Suprapubic skin (tissue), 4 donors: ENCODE results near the gene ACBD3. TPM values are rescaled to one million over a fixed set of nuclear protein-coding genes. Genes with fewer than 3 reads are reported as not detected.
A peak's percentile ranks its signal among the peaks of the same experiment; 100 is the strongest.

Experiments
- DNase-seq, 2 donors: peaks; one replicate each; pipeline ENCODE4 v3.0.0-alpha.2; 2019; ENCODE audit warnings: low spot score in 2 of 2
- H3K27ac ChIP-seq: fragments of 200-600 bp; sonication (generic); one replicate; pipeline ENCODE4 v1.5.1; 2019
- H3K27me3 ChIP-seq: fragments of 200-600 bp; sonication (generic); one replicate; pipeline ENCODE4 v1.5.1; 2019
- H3K36me3 ChIP-seq: fragments of 200-600 bp; sonication (generic); one replicate; pipeline ENCODE4 v1.5.1; 2019
- H3K4me1 ChIP-seq: fragments of 200-600 bp; sonication (generic); one replicate; pipeline ENCODE4 v1.5.1; 2019
- H3K4me3 ChIP-seq: fragments of 200-600 bp; sonication (generic); one replicate; pipeline ENCODE4 v1.5.1; 2019; ENCODE audit warnings: mild to moderate bottlenecking
- H3K9me3 ChIP-seq: fragments of 200-600 bp; sonication (generic); one replicate; pipeline ENCODE4 v1.5.1; 2019
- EP300 ChIP-seq: sonication (generic); formaldehyde crosslinking; IDR thresholded peaks from one replicate; pipeline ENCODE4 v1.6.1; 2017; ENCODE audit warnings: antibody characterized with exemption
- POLR2A ChIP-seq, 2 donors: fragments of 450-650 bp; IDR thresholded peaks; one replicate each; pipeline ENCODE4 v1.6.1; 2017; ENCODE audit warnings: antibody characterized with exemption in 2 of 2, mild to moderate bottlenecking in 2 of 2, moderate library complexity in 2 of 2
- POLR2AphosphoS5 ChIP-seq, 3 donors: sonication (generic); formaldehyde crosslinking; IDR thresholded peaks; one replicate each; pipeline ENCODE4 v1.6.1; 2017; ENCODE audit warnings: antibody characterized with exemption in 3 of 3
- WGBS: methylation state at CpG from one replicate; pipeline ENCODE4 v1.1.5; 2018; 5-methylcytosine and 5-hydroxymethylcytosine counted together
- total RNA-seq, 4 donors: library from RNA; depleted of rRNA; stranded (reverse); fragments of >200 nt; gene quantifications; one replicate each; pipeline ENCODE4 v1.1.0, GENCODE V29; 2016
- TF ChIP-seq, protein P1 (sequence below), 2 donors: fragments of 200-600 bp in 1 of 2; fragments of 450-650 bp in 1 of 2; sonication (generic) in 1 of 2; IDR thresholded peaks; one replicate each; pipeline ENCODE4 v1.5.1; 2016 to 2019; ENCODE audit warnings: antibody characterized with exemption in 2 of 2, mild to moderate bottlenecking in 1 of 2, moderate library complexity in 1 of 2

ACBD3 gene
- 10 to 100 TPM; 38.0 to 64.5 (median 42.4) TPM for total RNA-seq

DNA sequence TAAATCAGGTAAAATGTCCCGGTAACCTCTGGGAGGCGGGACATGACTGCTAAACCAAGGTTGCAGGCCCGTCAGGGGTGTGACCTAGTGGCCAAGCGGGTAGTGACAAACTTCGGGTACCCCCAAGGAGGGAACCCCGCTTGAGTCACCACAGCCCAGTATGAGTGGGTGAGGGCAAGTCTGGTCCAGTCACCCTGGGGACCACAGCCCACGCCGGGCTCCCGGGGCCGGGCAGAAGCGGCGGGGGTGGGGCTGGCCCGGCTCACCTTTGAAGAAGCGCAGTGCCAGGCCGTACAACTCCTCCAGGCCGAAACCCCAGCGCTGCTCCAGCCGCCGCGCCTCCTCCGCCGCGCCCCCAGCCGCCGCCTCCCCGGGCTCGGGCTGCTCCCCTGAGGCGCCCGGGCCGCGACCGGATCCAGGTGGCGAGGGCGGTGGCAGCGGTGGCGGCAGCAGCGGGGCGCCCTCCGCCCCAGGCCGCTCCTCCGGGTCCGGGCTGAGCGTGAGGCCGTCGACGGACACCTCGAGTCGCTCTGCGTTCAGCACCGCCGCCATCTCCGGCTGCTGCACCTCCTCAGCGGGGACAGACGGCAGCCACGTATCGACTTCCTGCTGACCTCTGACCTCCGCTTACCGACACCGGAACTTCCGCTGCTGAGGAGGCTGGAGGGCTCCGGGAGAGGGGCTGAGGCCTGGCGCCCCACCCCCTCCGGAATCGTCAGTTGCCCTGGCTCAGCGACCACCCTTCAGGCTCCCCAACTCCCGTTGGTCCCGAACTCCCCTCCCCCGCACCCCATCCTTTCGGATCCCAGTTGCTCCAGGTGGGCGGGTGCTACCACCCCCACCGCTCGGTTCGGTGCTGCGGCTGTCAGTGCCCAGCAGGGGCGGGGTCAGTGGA is at the start of gene ACBD3:
Gene ACBD3 (minus strand): TSS at position 618 of the 895 bp plus-strand sequence. CDS start 66 bp downstream, at position 552.
- H3K27ac ChIP-seq, result peak within 1 kb of the TSS; percentile 98
- peaks cover 48% of the 10 kb centered on the region for H3K4me1 ChIP-seq
- DNase-seq, result peak; percentile 92
- no peaks in the 10 kb centered on the region for H3K9me3 ChIP-seq
- no peaks in the 10 kb centered on the region for H3K36me3 ChIP-seq
- WGBS, result 0% methylated on average over 37 of the region's 75 CpGs
- TF ChIP-seq, protein P1, sequence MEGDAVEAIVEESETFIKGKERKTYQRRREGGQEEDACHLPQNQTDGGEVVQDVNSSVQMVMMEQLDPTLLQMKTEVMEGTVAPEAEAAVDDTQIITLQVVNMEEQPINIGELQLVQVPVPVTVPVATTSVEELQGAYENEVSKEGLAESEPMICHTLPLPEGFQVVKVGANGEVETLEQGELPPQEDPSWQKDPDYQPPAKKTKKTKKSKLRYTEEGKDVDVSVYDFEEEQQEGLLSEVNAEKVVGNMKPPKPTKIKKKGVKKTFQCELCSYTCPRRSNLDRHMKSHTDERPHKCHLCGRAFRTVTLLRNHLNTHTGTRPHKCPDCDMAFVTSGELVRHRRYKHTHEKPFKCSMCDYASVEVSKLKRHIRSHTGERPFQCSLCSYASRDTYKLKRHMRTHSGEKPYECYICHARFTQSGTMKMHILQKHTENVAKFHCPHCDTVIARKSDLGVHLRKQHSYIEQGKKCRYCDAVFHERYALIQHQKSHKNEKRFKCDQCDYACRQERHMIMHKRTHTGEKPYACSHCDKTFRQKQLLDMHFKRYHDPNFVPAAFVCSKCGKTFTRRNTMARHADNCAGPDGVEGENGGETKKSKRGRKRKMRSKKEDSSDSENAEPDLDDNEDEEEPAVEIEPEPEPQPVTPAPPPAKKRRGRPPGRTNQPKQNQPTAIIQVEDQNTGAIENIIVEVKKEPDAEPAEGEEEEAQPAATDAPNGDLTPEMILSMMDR (IDR thresholded peaks at IDR 0.05), result no peak
- peak; percentile 63 to 78 (median 68) for TF ChIP-seq POLR2AphosphoS5 (IDR thresholded peaks at IDR 0.05)
- no peak for TF ChIP-seq EP300
- peak; percentile 52 to 91 for TF ChIP-seq POLR2A (IDR thresholded peaks at IDR 0.05)
- H3K27me3 ChIP-seq, result no peaks in the 10 kb centered on the region
- H3K4me3 ChIP-seq, result peak within 1 kb of the TSS; percentile 93

DNA sequence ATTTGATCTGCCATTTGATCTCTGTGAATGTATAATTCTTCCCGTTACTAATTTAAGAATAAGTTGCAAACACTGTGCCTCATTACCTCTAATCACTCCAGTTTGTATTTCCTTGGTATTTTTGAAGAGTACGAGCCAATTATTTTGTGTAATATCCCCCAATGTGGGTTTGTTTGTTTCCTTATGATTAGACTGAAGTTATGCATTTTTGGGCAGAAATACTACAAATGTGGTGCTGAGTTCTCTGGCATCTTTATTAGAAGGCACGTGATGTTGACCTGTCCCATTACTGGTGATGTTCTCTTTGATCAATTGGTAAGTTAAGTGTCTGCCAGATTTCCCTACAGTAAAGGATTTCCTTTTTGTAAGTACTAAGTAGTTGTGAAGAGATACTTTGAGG is 47.3 kb upstream of the ACBD3 start:
- Histone ChIP-seq H3K36me3 (peaks cover 16% of the 10 kb centered on the region), H3K27me3 (no peaks in the 10 kb centered on the region), H3K9me3 (no peaks in the 10 kb centered on the region), H3K27ac (no peak overlapping the region), H3K4me3 (no peak overlapping the region), H3K4me1 (no peaks in the 10 kb centered on the region)
- no peak for TF ChIP-seq POLR2AphosphoS5 (IDR thresholded peaks at IDR 0.05)
- TF ChIP-seq EP300, result no peak
- TF ChIP-seq, protein P1 (IDR thresholded peaks at IDR 0.05), result no peak
- TF ChIP-seq POLR2A (IDR thresholded peaks at IDR 0.05), result no peak
- DNase-seq, result no peak
- 95% methylated on average over 3 of the region's 3 CpGs for WGBS

DNA sequence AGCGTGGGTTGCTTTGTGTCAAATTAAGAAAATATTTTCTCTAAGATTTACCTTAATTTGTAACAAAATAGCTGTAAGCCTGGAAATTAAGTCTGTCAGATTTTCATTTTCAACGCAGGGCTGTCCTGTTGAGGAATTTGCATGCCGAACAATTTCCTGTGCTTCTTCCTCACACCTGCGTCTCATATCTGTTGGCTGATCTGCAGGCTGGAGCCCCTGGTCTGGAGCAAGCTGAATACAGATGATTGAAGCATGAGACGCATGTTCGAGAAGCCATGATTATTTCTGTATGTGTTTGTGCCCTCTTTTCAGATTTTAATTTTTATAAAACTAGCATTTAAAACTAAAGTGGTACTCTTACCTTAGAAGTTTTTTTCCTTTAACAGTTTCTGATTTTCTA is 46.8 kb upstream of the ACBD3 start:
- TF ChIP-seq POLR2A (IDR thresholded peaks at IDR 0.05) (no peak), POLR2AphosphoS5 (IDR thresholded peaks at IDR 0.05) (no peak), EP300 (no peak)
- TF ChIP-seq, protein P1 (IDR thresholded peaks at IDR 0.05), result no peak
- Histone ChIP-seq H3K4me3 (no peak overlapping the region), H3K27ac (no peak overlapping the region), H3K4me1 (no peaks in the 10 kb centered on the region), H3K27me3 (no peaks in the 10 kb centered on the region), H3K36me3 (peaks cover 16% of the 10 kb centered on the region), H3K9me3 (no peaks in the 10 kb centered on the region)
- 89% methylated on average over 6 of the region's 6 CpGs for WGBS
- DNase-seq, result no peak

DNA sequence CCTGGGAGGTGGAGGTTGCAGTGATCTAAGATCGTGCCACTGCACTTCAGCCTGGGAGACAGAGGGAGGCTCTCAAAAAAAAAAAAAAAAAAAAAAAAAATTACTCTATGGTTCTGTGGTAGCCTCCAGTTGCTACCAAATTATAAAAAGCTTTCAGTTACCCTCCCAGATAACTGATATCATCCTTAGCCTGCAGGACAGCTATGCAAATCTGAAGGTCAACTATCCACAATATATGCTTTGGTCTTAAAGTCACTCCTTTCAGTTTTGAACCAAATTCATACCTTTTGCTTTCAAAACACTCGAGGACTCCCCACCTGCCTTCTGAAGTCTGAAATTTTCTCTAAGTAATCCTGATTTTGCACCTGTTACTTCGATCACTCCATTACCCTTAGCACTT is 40.1 kb upstream of the ACBD3 start:
- Histone ChIP-seq H3K27me3 (peaks cover 26% of the 10 kb centered on the region), H3K4me1 (peaks cover 12% of the 10 kb centered on the region), H3K27ac (no peak overlapping the region), H3K9me3 (no peaks in the 10 kb centered on the region), H3K4me3 (no peak overlapping the region), H3K36me3 (peaks cover 3% of the 10 kb centered on the region)
- no peak for DNase-seq
- WGBS, result 97% methylated on average over 3 of the region's 3 CpGs
- TF ChIP-seq EP300 (no peak), POLR2AphosphoS5 (IDR thresholded peaks at IDR 0.05) (no peak), POLR2A (IDR thresholded peaks at IDR 0.05) (no peak)
- TF ChIP-seq, protein P1 (IDR thresholded peaks at IDR 0.05), result no peak

DNA sequence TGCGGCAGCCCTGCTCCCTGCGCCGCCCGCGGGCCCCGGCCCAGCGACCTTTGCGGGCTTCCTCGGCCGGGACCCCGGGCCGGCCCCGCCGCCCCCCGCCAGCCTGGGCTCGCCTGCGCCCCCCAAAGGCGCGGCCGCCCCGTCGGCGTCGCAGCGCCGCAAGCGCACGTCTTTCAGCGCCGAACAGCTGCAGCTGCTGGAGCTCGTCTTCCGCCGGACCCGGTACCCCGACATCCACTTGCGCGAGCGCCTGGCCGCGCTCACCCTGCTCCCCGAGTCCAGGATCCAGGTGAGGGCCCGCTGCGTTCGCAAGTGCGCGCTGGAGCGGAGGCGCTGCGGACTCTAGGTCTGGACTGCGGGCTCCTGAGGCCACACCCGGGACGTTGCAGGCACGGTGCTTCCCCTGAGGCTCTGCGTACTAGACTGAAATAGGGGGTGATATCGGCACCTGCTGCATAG is 37.3 kb upstream of the ACBD3 start:
- H3K27me3 ChIP-seq, result peaks cover 26% of the 10 kb centered on the region
- DNase-seq, result no peak
- 2% methylated on average over 26 of the region's 55 CpGs for WGBS

More for the DNA sequence above, 37.3 kb upstream of the ACBD3 start:
- Histone ChIP-seq H3K36me3 (no peaks in the 10 kb centered on the region), H3K4me1 (peaks cover 12% of the 10 kb centered on the region), H3K4me3 (peak overlapping the region; percentile 52), H3K27ac (no peak overlapping the region), H3K9me3 (no peaks in the 10 kb centered on the region)
- TF ChIP-seq POLR2AphosphoS5 (IDR thresholded peaks at IDR 0.05) (no peak), EP300 (no peak)
- TF ChIP-seq, protein P1 (IDR thresholded peaks at IDR 0.05), result no peak
